ENCODE results near the gene RPS19BP1. TPM values are rescaled to one million over a fixed set of nuclear protein-coding genes. Genes with fewer than 3 reads are reported as not detected.

RPS19BP1 gene
- total RNA-seq, 1 experiment from 2014 or later, result 80.4 TPM

- TF ChIP-seq, protein P1, sequence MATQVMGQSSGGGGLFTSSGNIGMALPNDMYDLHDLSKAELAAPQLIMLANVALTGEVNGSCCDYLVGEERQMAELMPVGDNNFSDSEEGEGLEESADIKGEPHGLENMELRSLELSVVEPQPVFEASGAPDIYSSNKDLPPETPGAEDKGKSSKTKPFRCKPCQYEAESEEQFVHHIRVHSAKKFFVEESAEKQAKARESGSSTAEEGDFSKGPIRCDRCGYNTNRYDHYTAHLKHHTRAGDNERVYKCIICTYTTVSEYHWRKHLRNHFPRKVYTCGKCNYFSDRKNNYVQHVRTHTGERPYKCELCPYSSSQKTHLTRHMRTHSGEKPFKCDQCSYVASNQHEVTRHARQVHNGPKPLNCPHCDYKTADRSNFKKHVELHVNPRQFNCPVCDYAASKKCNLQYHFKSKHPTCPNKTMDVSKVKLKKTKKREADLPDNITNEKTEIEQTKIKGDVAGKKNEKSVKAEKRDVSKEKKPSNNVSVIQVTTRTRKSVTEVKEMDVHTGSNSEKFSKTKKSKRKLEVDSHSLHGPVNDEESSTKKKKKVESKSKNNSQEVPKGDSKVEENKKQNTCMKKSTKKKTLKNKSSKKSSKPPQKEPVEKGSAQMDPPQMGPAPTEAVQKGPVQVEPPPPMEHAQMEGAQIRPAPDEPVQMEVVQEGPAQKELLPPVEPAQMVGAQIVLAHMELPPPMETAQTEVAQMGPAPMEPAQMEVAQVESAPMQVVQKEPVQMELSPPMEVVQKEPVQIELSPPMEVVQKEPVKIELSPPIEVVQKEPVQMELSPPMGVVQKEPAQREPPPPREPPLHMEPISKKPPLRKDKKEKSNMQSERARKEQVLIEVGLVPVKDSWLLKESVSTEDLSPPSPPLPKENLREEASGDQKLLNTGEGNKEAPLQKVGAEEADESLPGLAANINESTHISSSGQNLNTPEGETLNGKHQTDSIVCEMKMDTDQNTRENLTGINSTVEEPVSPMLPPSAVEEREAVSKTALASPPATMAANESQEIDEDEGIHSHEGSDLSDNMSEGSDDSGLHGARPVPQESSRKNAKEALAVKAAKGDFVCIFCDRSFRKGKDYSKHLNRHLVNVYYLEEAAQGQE (IDR thresholded peaks at IDR 0.05; ENCODE audit: low read depth), result no peak
- no peak; the same call in 1 of the 2 replicates for TF ChIP-seq ELF1 (IDR thresholded peaks at IDR 0.05; ENCODE audit: borderline replicate concordance, low read depth)
- no peak for TF ChIP-seq TCF7L2 (IDR thresholded peaks at IDR 0.05; ENCODE audit: borderline replicate concordance, extremely low read depth, insufficient read depth, insufficient read length)
- peak; percentile 67; the same call in 1 of the 2 replicates for TF ChIP-seq SIN3A (IDR thresholded peaks at IDR 0.05; ENCODE audit: low read depth)
These were observed 30.3 kb downstream of the RPS19BP1 start, which contains the start of gene MIEF1 (continued) for GRCh38 chr22:39502109-39502788.

DNA sequence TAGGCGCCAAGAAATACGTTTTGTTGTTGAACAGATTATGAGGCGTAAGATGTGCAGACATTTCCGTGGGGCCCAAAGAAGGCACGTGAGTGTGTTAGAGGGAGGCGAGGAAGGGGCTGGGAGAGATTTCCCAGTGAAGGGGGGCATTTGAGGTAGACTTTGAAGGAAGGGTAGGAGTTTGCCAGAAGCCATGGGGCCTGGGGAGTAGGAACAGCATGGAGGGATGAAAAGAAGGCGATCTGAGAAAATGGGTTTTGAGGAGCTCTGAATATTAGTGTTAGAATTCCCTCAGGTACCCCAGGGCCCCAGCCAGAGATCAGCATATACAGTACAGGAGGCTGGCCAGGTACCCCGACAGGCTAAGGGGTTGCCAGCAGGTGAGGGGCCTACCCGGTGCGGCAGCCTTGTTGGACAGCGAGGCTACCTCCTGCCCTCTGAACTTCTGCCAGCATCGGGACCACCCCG lies 30.9 kb downstream of the RPS19BP1 start:
- no peaks in the 10 kb centered on the region for H4K20me1 ChIP-seq (ENCODE audit: insufficient read depth)
- no peaks in the 10 kb centered on the region for H3K27me3 ChIP-seq (ENCODE audit: insufficient read depth, low read length)
- H3K4me1 ChIP-seq (ENCODE audit: control insufficient read depth in 1 of 2, insufficient read depth in 2 of 2, low read length in 2 of 2), result peaks cover 17 to 34% of the 10 kb centered on the region in 2 experiments
- peak overlapping the region; percentile 80 for H3K4me2 ChIP-seq (ENCODE audit: low read length)
- H2AFZ ChIP-seq (ENCODE audit: low read depth, low read length, poor library complexity, severe bottlenecking), result no peak overlapping the region
- peak overlapping the region; percentile 96 for H3K9ac ChIP-seq (ENCODE audit: low read length)
- H3K9me3 ChIP-seq (ENCODE audit: control insufficient read depth in 1 of 2, insufficient read depth in 1 of 2, low read depth in 1 of 2, low read length in 2 of 2), result no peaks in the 10 kb centered on the region
- DNase-seq (ENCODE audit: low read depth, low spot score) (no peak), ATAC-seq (peak; percentile 52)
- H3K27ac ChIP-seq (ENCODE audit: low read depth, low read length), result peak overlapping the region; percentile 70; the same call in 1 of the 2 replicates
- RAD21 ChIA-PET (ENCODE audit: low non-redundant PET in 1 of 2, low total read pairs in 2 of 2, uncharacterized antibody in 2 of 2, unreplicated experiment in 2 of 2), result interaction anchor here (0.6 to 0.9 kb wide), 3 partner anchors 18 to 806 kb away, joined by 3 to 5 read pairs (median 3); partner anchors contain the start of gene ATF4 (in 1 of the 2)
- peak overlapping the region; percentile 92 to 97 for H3K4me3 ChIP-seq (replicated peaks in 1 of 2; ENCODE audit: low read depth in 1 of 2, low read length in 2 of 2)
- BruUV-seq (replicated peaks), result TSS peak; percentile 97
- no peaks in the 10 kb centered on the region for H3K9me2 ChIP-seq (ENCODE audit: insufficient read depth)
- TF ChIP-seq POLR2AphosphoS5 (IDR thresholded peaks at IDR 0.05; ENCODE audit: low read depth, low read length) (no peak), TCF7L2 (IDR thresholded peaks at IDR 0.05; ENCODE audit: borderline replicate concordance, extremely low read depth, insufficient read depth, insufficient read length) (no peak), RAD21 (IDR thresholded peaks at IDR 0.05; ENCODE audit: low read depth) (no peak), ZFX (IDR thresholded peaks at IDR 0.05) (no peak), JUND (IDR thresholded peaks at IDR 0.05) (no peak), SIN3A (IDR thresholded peaks at IDR 0.05; ENCODE audit: low read depth) (no peak), EGR1 (IDR thresholded peaks at IDR 0.05; ENCODE audit: low read depth) (no peak), ZBTB33 (IDR thresholded peaks at IDR 0.05; ENCODE audit: extremely low read depth, insufficient replicate concordance, low read length) (no peak)
- peaks cover 19 to 30% of the 10 kb centered on the region in 2 experiments for H3K36me3 ChIP-seq (ENCODE audit: control insufficient read depth in 1 of 2, insufficient read depth in 2 of 2, low read length in 2 of 2)
- peaks cover 46% of the 10 kb centered on the region for H3K79me2 ChIP-seq (ENCODE audit: insufficient read depth, low read length)
- CTCF ChIA-PET, result interaction anchor here (0.6 to 2.7 kb wide), 9 partner anchors 8 to 190 kb away, joined by 3 to 19 read pairs (median 4); partner anchors contain the start of gene RPL3
- intact Hi-C loops (cut with micrococcal nuclease), result loop anchor here (2.0 kb wide), 1 partner anchor 19 kb away; the partner anchor contains the start of gene ATF4
- POLR2A ChIA-PET, result interaction anchor here (0.8 to 4.2 kb wide), 9 partner anchors 11 to 182 kb away, joined by 3 to 37 read pairs (median 5); partner anchors contain the start of genes ATF4 and RPL3
